ENCODE results near the gene ZNHIT1. TPM values are rescaled to one million over a fixed set of nuclear protein-coding genes. Genes with fewer than 3 reads are reported as not detected.

ZNHIT1 gene
- 69.7 TPM for total RNA-seq (2021; ENCODE audit: unreplicated experiment)
- 75.9 TPM for polyA plus RNA-seq (2012; ENCODE audit: insufficient read length)
- Bru-seq, nascent RNA, result percentile 71 among the genes with signal in this experiment
- percentile 75 among the genes with signal in this experiment for BruChase-seq, experiment 1, labeled RNA remaining after a 2-hour chase
- percentile 77 among the genes with signal in this experiment for BruChase-seq, experiment 2, labeled RNA remaining after a 6-hour chase
- long read RNA-seq, transcript ZNHIT1-201 (5 exons, 1,225 nt), result major isoform, 64 of 102 reads
- long read RNA-seq, partial matches to known transcripts, result 12 of 102 reads
- long read RNA-seq, other reads (novel, unspliced or antisense), result 25 of 102 reads

DNA sequence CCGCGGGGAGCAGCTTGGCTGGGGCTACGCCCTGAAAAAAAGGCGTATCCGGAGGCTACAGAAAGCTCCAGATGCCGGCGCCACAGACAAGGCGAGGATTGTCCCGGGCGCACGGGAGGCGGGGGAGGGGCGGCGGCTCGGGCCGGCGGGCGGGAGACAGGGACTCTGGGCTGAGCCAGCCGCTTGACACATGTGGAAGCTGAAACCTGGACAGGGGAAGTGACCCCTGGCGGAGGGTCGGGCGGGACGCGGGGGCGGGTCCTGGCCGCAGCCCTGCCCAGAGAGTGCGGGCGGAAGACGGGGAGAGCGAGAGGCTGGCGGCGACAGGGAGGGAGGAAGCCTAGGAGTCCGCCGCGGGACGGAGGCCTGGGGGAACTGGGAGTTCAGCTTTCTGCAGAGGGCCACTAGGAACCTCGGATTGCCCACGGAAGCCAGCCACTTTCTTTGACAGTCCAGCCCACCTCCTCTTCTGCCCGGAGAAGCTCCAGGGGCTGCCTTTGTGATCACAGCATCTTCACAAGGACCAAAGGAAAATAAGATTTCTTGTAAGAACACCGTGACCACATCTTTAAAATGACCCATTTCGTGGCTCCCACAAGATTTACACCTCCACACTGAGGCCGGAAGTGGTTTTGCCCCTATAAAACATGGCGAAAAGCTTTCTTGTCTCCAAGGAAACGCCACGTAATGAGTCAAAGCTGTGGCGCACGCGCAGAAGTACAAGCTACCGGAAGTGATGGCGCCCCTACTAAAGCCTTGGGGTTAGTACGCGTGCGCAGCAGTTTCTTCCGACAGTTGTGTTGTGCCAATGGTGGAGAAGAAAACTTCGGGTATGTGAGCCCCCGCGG lies at the start of gene ZNHIT1, which contains the start of gene PLOD3:
Gene ZNHIT1 (plus strand): TSS at position 778 of the 848 bp plus-strand sequence. CDS start 31 bp downstream, at position 809.
Gene PLOD3 (minus strand): TSS at position 194 of the 848 bp plus-strand sequence. CDS start 307 bp downstream, outside the sequence.
- Histone ChIP-seq H3K4me1 (ENCODE audit: control insufficient read depth, insufficient read depth, low read length) (peaks cover 13% of the 10 kb centered on the region), H3K4me3 (ENCODE audit: low read depth in 2 of 2, low read length in 2 of 2) (peak within 1 kb of the TSS; percentile 85 to 97), H3K27ac (ENCODE audit: low read length) (peak within 1 kb of the TSS; percentile 95), H3K27me3 (ENCODE audit: control insufficient read depth, insufficient read depth, low read length) (no peaks in the 10 kb centered on the region), H3K36me3 (ENCODE audit: control insufficient read depth, insufficient read depth, low read length) (no peaks in the 10 kb centered on the region; the same call in 1 of the 2 replicates), H3K9me3 (ENCODE audit: control insufficient read depth, insufficient read depth, low read depth, low read length) (no peaks in the 10 kb centered on the region)
- intact Hi-C loops (cut with micrococcal nuclease; ENCODE audit: unreplicated experiment) (no loop called here), in situ Hi-C loops (cut with HindIII; ENCODE audit: low pct_unique_long_range_greater_than_20kb, low sequenced_read_pairs) (no loop called here)
- ChIA-PET POLR2A (interaction anchor here (0.6 to 1.5 kb wide), 11 partner anchors 14 to 594 kb away, joined by 3 to 10 read pairs (median 5); partner anchors contain the start of gene ACTL6B), CTCF (interaction anchor here (0.6 to 1.7 kb wide), 4 partner anchors 26 to 326 kb away, joined by 3 to 9 read pairs (median 6); partner anchors contain the start of gene FIS1)
- TF ChIP-seq POLR2AphosphoS5 (IDR thresholded peaks at IDR 0.05; ENCODE audit: low read depth, low read length), result peak; percentile 91
- TF ChIP-seq, protein P1, sequence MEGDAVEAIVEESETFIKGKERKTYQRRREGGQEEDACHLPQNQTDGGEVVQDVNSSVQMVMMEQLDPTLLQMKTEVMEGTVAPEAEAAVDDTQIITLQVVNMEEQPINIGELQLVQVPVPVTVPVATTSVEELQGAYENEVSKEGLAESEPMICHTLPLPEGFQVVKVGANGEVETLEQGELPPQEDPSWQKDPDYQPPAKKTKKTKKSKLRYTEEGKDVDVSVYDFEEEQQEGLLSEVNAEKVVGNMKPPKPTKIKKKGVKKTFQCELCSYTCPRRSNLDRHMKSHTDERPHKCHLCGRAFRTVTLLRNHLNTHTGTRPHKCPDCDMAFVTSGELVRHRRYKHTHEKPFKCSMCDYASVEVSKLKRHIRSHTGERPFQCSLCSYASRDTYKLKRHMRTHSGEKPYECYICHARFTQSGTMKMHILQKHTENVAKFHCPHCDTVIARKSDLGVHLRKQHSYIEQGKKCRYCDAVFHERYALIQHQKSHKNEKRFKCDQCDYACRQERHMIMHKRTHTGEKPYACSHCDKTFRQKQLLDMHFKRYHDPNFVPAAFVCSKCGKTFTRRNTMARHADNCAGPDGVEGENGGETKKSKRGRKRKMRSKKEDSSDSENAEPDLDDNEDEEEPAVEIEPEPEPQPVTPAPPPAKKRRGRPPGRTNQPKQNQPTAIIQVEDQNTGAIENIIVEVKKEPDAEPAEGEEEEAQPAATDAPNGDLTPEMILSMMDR (IDR thresholded peaks at IDR 0.05), result no peak; the same call in 1 of the 2 replicates
- no peak for TF ChIP-seq TCF7L2 (IDR thresholded peaks at IDR 0.05; ENCODE audit: low read depth, low read length)
- TF ChIP-seq SIN3A (IDR thresholded peaks at IDR 0.05; ENCODE audit: borderline replicate concordance, insufficient read depth, low read depth, low read length), result peak; percentile 85; the same call in 1 of the 2 replicates
- DNase-seq (ENCODE audit: low read depth, low spot score) (peak; percentile 96), ATAC-seq (peak; percentile 94)
- no TSS peak for BruUV-seq (replicated peaks)

DNA sequence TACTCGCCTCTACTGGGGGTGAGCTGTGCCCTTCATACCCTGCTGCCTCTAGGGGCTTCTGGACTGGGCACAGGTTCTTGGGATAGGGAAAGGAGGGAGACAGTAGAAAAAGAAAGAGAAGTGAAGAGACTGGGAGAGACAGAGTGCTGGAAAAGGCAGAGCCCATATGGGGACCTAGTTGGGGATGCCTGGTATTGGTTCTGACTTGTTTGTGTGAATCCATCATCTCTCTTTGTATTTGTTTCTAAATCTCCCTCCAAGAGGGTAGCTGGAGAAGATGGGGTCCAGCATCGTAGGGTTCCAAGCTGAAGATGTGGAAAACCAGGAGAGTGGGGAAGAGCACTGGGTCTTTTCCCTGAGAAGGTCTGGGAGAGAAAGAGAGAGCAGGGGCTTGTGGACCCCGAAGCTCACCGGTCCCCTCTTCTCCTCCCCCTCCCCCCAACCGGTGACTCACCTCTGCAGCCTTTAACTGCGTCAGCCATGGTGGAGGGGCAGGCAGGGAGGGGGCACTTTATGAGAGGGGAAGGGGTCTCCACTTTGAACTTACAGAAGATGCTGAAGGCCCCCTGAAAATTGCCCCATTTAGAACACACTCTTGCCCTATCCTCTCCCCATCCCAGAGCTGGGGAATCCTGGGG lies 49.4 kb upstream of the ZNHIT1 start:
- no peak overlapping the region for H3K27ac ChIP-seq (ENCODE audit: low read length)
- no peaks in the 10 kb centered on the region for H3K36me3 ChIP-seq (ENCODE audit: control insufficient read depth, insufficient read depth, low read length)
- peaks cover 50% of the 10 kb centered on the region for H3K4me1 ChIP-seq (ENCODE audit: control insufficient read depth, insufficient read depth, low read length)
- in situ Hi-C loops (cut with HindIII; ENCODE audit: low pct_unique_long_range_greater_than_20kb, low sequenced_read_pairs) (no loop called here), intact Hi-C loops (cut with micrococcal nuclease; ENCODE audit: unreplicated experiment) (no loop called here)
- H3K27me3 ChIP-seq (ENCODE audit: control insufficient read depth, insufficient read depth, low read length), result peaks cover 16% of the 10 kb centered on the region
- H3K9me3 ChIP-seq (ENCODE audit: control insufficient read depth, insufficient read depth, low read depth, low read length), result no peaks in the 10 kb centered on the region
- no TSS peak for BruUV-seq (replicated peaks)
- no peak for DNase-seq (ENCODE audit: low read depth, low spot score)
- ATAC-seq, result no peak
- POLR2A ChIA-PET, result interaction anchor here (0.7 kb wide), 2 partner anchors 8 to 71 kb away, joined by 3 to 5 read pairs; no protein-coding TSS in a partner anchor
- CTCF ChIA-PET, result no interaction called here
- TF ChIP-seq POLR2AphosphoS5 (IDR thresholded peaks at IDR 0.05; ENCODE audit: low read depth, low read length) (no peak), SIN3A (IDR thresholded peaks at IDR 0.05; ENCODE audit: borderline replicate concordance, insufficient read depth, low read depth, low read length) (no peak), TCF7L2 (IDR thresholded peaks at IDR 0.05; ENCODE audit: low read depth, low read length) (no peak)
- TF ChIP-seq, protein P2, sequence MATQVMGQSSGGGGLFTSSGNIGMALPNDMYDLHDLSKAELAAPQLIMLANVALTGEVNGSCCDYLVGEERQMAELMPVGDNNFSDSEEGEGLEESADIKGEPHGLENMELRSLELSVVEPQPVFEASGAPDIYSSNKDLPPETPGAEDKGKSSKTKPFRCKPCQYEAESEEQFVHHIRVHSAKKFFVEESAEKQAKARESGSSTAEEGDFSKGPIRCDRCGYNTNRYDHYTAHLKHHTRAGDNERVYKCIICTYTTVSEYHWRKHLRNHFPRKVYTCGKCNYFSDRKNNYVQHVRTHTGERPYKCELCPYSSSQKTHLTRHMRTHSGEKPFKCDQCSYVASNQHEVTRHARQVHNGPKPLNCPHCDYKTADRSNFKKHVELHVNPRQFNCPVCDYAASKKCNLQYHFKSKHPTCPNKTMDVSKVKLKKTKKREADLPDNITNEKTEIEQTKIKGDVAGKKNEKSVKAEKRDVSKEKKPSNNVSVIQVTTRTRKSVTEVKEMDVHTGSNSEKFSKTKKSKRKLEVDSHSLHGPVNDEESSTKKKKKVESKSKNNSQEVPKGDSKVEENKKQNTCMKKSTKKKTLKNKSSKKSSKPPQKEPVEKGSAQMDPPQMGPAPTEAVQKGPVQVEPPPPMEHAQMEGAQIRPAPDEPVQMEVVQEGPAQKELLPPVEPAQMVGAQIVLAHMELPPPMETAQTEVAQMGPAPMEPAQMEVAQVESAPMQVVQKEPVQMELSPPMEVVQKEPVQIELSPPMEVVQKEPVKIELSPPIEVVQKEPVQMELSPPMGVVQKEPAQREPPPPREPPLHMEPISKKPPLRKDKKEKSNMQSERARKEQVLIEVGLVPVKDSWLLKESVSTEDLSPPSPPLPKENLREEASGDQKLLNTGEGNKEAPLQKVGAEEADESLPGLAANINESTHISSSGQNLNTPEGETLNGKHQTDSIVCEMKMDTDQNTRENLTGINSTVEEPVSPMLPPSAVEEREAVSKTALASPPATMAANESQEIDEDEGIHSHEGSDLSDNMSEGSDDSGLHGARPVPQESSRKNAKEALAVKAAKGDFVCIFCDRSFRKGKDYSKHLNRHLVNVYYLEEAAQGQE (IDR thresholded peaks at IDR 0.05; ENCODE audit: insufficient read depth in 1 of 2, low read depth in 2 of 2, low read length in 1 of 2), result no peak
- TF ChIP-seq, protein P1 (IDR thresholded peaks at IDR 0.05), result no peak
- H3K4me3 ChIP-seq (ENCODE audit: low read depth in 2 of 2, low read length in 2 of 2), result no peak overlapping the region
